A549 treated with AZD2906 at 1 μM for 4 hours (cell line): ENCODE results near the gene TMEM191C. TPM values are rescaled to one million over a fixed set of nuclear protein-coding genes. Genes with fewer than 3 reads are reported as not detected.

Source experiments
- total RNA-seq: library from RNA; stranded (reverse); fragments of 200-300 nt; extraction: Qiagen RNA extraction; gene quantifications from 5 replicates; pipeline ENCODE4 v1.2.3, GENCODE V29; 2022

The TMEM191C gene
- 0.50 to 1.2 TPM (median 0.76 TPM) in 5 replicates for total RNA-seq

DNA sequence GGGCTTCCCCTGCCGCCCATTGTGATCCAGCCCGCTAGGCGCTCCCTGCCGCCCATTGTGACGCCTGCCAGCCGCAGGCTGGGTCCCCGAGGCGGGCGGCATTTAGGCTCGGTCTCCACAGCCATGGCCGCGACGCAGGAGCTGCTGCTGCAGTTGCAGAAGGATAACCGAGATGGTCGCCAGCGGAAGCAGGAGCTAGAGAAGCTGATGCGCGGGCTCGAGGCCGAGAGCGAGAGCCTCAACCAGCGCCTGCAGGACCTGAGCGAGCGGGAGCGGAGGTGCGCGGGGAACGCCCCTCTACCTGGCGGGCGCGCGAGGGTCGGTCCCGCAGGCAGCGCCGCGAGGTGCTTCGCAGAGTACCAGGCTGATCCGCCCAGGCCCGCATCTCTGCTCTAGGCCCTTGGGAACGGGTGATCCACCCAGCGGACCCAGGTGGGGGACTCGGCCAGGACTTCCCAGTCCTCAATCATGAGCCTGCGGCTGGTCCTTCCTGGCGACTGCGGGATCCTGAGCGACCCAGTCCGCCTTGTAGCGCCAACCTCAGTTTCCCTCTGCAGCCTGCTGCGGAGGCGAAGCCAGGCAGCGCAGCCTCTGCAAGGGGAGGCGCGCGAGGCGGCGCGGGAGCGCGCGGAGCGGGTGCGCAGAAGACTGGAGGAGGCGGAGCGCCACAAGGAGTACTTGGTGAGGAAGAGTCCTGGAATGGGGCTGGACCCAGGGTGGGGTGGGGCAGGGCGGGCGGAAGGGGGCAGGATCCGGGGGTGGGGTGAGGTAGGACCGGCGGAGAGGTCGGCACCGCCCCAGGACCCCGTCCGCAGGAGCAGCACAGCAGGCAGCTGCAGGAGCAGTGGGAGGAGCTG lies at the start of gene TMEM191C:
Gene TMEM191C (plus strand): TSS at position 51 of the 857 bp plus-strand sequence. CDS start 73 bp downstream, at position 124.

Other genes starting within 250 kb of the TMEM191C start
- gene RIMBP3B, start 83.6 kb upstream of the TMEM191C start, total RNA-seq: 0.28 to 0.49 TPM (median 0.31 TPM) in 5 replicates
- 2.2 to 2.9 TPM (median 2.7 TPM) in 5 replicates for gene HIC2, start 50.0 kb upstream of the TMEM191C start, total RNA-seq
- 0.12 to 0.25 TPM (median 0.20 TPM) in 4 of 5 replicates, not detected in the other for gene RIMBP3C, start 84.1 kb downstream of the TMEM191C start, total RNA-seq
- gene UBE2L3, start 100.3 kb downstream of the TMEM191C start, total RNA-seq: 59.2 to 69.7 TPM (median 61.3 TPM) in 5 replicates
- 31.4 to 58.5 TPM (median 56.0 TPM) in 5 replicates for gene YDJC, start 162.6 kb downstream of the TMEM191C start, total RNA-seq
- 0.06 to 0.07 TPM (median 0.07 TPM) in 3 of 5 replicates, not detected in the others for gene CCDC116, start 165.4 kb downstream of the TMEM191C start, total RNA-seq
- gene SDF2L1, start 174.9 kb downstream of the TMEM191C start, total RNA-seq: 31.3 to 60.7 TPM (median 54.4 TPM) in 5 replicates
- gene PPIL2, start 198.6 kb downstream of the TMEM191C start, total RNA-seq: 17.4 to 21.2 TPM (median 20.4 TPM) in 5 replicates